Peyer's patch (tissue), 4 donors: ENCODE measurements around the gene RPS16. TPM values are rescaled to one million over a fixed set of nuclear protein-coding genes. Genes with fewer than 3 reads are reported as not detected.

Source experiments
- DNase-seq, 3 donors: peaks; one replicate each; pipeline ENCODE4 v3.0.0-alpha.2; 2017 to 2019
- H3K27ac ChIP-seq, 4 donors: fragments of 200-600 bp; sonication (generic); one replicate each; pipeline ENCODE4 v1.5.1; 2016 to 2019
- H3K27me3 ChIP-seq, 2 donors: fragments of 200-600 bp; sonication (generic); one replicate each; pipeline ENCODE4 v1.5.1; 2019
- H3K36me3 ChIP-seq, 3 donors: fragments of 200-600 bp; sonication (generic); one replicate each; pipeline ENCODE4 v1.5.1; 2016 to 2019
- H3K4me1 ChIP-seq, 4 donors: fragments of 200-600 bp; sonication (generic); one replicate each; pipeline ENCODE4 v1.5.1; 2016 to 2019
- H3K4me3 ChIP-seq, 4 donors: fragments of 200-600 bp; sonication (generic); 1 replicate in 3 of 4; 2 replicates in 1 of 4; pipeline ENCODE4 v1.5.1; 2016 to 2019; ENCODE audit warnings: mild to moderate bottlenecking in 1 of 4
- H3K9me3 ChIP-seq, 4 donors: fragments of 200-600 bp; sonication (generic); one replicate each; pipeline ENCODE4 v1.5.1; 2016 to 2019; ENCODE audit warnings: mild to moderate bottlenecking in 1 of 4
- POLR2A ChIP-seq, 2 donors: fragments of 450-650 bp; IDR thresholded peaks; one replicate each; pipeline ENCODE4 v1.5.1; 2017; ENCODE audit warnings: antibody characterized with exemption in 2 of 2, mild to moderate bottlenecking in 2 of 2, moderate library complexity in 2 of 2
- total RNA-seq, 4 donors: library from RNA; depleted of rRNA; stranded (reverse); fragments of >200 nt; gene quantifications; one replicate each; pipeline ENCODE4 v1.1.0, GENCODE V29; 2016
- TF ChIP-seq, protein P1 (sequence below), 6 experiments: fragments of 450-650 bp in 4 of 6; fragments of 200-600 bp in 2 of 6; sonication (generic) in 1 of 6; IDR thresholded peaks; one replicate each; pipeline ENCODE4 v1.5.1; 2017 to 2019; ENCODE audit warnings: antibody characterized with exemption in 6 of 6, mild to moderate bottlenecking in 3 of 6, moderate library complexity in 1 of 6

The RPS16 gene
- total RNA-seq, 4 donors from 2014 or later, result 443 to 1,406 (median 686) TPM

DNA sequence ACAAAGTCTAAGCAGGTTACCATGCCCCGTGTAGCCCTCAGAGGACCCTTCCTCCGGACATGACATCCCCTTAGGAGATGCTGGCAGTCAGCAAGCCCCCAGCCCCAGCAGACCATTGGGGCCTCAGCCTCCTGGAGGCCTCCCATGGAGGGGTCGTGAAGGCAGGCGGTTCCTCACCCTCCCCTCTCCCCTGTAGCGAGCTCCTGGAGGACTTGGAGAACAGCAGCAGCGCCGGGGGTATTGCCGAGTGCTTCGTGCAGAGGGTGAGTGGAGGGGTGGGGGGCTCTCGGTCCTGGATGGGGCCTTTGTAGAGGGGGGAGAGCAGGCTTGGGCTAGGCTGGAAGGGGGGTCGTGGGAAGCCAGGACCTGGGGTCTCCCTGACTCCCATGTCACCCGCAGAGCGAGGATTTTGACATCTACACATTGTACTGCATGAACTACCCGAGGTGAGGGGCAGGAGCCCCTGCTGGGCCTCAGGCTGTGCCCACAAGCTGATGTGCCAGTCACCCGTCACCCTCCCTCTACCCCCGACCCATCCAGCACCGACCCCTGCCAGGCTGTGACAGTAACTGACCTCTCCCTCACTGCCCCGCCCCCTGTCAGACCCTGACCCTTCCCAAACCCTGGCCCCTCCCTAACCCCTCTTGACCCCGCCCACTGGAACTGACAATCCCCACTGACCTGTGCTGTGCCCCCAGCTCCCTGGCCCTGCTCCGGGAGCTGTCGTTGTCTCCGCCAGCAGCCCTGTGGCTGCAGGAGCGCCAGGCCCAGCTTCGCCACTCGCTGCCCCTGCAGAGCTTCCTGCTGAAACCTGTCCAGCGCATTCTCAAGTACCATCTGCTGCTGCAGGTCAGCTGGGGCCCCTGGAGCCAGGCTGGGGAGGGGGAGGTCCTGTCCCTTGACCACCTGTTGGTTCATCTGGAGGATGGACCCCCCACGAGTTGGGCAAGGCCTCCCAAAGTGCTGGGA, 19.3 kb downstream of the RPS16 start:
- Histone ChIP-seq H3K9me3 (no peaks in the 10 kb centered on the region), H3K4me1 (peaks cover 0 to 35% (median 6%) of the 10 kb centered on the region in 4 donors), H3K27ac (no peak overlapping the region), H3K4me3 (no peak overlapping the region), H3K27me3 (no peaks in the 10 kb centered on the region), H3K36me3 (peaks cover 0 to 13% (median 0%) of the 10 kb centered on the region in 3 donors)
- TF ChIP-seq POLR2A (IDR thresholded peaks at IDR 0.05), result no peak
- TF ChIP-seq, protein P1, sequence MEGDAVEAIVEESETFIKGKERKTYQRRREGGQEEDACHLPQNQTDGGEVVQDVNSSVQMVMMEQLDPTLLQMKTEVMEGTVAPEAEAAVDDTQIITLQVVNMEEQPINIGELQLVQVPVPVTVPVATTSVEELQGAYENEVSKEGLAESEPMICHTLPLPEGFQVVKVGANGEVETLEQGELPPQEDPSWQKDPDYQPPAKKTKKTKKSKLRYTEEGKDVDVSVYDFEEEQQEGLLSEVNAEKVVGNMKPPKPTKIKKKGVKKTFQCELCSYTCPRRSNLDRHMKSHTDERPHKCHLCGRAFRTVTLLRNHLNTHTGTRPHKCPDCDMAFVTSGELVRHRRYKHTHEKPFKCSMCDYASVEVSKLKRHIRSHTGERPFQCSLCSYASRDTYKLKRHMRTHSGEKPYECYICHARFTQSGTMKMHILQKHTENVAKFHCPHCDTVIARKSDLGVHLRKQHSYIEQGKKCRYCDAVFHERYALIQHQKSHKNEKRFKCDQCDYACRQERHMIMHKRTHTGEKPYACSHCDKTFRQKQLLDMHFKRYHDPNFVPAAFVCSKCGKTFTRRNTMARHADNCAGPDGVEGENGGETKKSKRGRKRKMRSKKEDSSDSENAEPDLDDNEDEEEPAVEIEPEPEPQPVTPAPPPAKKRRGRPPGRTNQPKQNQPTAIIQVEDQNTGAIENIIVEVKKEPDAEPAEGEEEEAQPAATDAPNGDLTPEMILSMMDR (IDR thresholded peaks at IDR 0.05), result no peak
- DNase-seq, result no peak

DNA sequence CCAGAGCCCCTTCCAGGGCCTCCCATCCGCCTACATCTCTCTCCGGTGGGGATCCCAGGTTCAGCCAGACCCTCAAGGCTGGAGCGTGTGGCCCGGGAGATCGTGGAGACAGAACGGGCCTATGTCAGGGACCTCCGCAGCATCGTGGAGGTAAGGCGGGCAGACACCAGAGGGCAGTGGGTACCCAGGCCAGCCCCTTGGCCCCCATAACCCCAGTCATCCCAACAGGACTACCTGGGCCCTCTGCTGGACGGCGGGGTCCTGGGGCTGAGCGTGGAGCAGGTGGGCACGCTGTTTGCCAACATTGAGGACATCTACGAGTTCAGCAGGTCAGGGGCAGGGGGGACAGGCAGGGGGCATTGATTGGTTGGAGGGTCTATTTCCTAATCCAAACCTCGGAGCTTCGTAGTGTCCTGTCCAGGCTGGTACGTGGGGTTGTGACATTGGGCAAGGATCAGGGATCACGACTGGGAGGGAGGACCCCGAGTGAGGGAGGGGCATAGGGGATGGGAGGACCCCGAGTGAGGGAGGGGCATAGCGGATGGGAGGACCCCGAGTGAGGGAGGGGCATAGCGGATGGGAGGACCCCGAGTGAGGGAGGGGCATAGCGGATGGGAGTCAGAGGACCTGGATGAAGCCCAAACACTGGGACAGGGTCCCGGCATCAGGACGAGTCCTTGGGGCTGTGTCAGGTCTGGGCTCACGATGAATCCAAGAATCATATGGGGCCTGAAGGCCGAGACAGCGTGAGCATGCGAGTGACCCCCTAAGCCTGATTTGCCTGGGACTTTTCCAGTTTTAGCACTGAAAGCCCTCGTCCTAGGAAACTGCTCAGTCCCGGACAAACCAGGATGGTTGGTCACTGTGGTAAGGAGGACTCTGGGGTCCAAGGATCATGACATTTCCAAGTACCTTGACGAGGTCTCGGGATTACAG, 20.4 kb downstream of the RPS16 start:
- Histone ChIP-seq H3K27me3 (no peaks in the 10 kb centered on the region), H3K36me3 (peaks cover 0 to 13% (median 0%) of the 10 kb centered on the region in 3 donors), H3K9me3 (no peaks in the 10 kb centered on the region), H3K4me3 (peak overlapping the region in 1 of 4 donors; percentile 78), H3K4me1 (peaks cover 0 to 45% (median 14%) of the 10 kb centered on the region in 4 donors), H3K27ac (peak overlapping the region in 3 of 4 donors; percentile 38 to 100 (median 87))
- TF ChIP-seq POLR2A (IDR thresholded peaks at IDR 0.05), result no peak
- TF ChIP-seq, protein P1 (IDR thresholded peaks at IDR 0.05), result no peak
- no peak for DNase-seq

DNA sequence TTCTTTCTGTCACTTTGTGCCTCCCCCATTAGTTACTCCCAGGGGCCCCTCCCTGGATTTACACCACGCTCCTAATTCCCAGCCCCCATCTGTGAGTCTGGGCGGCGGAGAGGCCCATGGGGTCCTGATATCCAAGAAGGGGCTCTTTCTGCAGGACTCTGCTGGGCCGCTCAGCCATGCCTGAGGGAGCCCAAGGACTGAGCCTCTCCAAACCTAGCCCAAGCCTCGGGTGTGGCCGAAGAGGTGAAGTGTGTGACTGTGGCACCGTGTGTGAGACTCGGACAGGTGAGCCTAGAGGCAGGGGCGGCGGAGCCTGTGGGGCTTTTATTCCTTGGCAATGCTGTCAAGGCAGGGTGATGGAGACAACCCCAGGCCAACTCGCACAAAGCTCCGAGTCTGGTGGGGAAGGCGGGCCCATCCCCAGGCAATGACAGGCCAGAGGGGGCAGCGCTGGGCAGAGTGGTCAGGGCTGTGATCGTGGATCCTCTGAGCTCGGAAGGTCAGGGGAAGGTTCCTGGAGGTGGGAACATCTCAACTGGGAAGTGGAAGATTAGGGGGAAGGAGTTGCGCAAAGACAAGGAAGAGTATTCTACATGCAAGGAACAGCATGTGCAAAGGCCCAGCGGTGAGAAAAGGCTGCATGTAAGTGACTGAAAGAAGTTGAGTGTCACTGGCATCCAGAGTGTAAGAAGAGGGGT, 21.7 kb downstream of the RPS16 start:
- Histone ChIP-seq H3K4me3 (peak overlapping the region; percentile 62 to 91 (median 75)), H3K27ac (peak overlapping the region; percentile 87 to 100 (median 100)), H3K9me3 (no peaks in the 10 kb centered on the region), H3K36me3 (peaks cover 0 to 8% (median 0%) of the 10 kb centered on the region in 3 donors), H3K27me3 (no peaks in the 10 kb centered on the region), H3K4me1 (peaks cover 0 to 47% (median 14%) of the 10 kb centered on the region in 4 donors)
- no peak for TF ChIP-seq POLR2A (IDR thresholded peaks at IDR 0.05)
- TF ChIP-seq, protein P1 (IDR thresholded peaks at IDR 0.05), result no peak
- DNase-seq, result peak in 1 of 3 donors; percentile 53

DNA sequence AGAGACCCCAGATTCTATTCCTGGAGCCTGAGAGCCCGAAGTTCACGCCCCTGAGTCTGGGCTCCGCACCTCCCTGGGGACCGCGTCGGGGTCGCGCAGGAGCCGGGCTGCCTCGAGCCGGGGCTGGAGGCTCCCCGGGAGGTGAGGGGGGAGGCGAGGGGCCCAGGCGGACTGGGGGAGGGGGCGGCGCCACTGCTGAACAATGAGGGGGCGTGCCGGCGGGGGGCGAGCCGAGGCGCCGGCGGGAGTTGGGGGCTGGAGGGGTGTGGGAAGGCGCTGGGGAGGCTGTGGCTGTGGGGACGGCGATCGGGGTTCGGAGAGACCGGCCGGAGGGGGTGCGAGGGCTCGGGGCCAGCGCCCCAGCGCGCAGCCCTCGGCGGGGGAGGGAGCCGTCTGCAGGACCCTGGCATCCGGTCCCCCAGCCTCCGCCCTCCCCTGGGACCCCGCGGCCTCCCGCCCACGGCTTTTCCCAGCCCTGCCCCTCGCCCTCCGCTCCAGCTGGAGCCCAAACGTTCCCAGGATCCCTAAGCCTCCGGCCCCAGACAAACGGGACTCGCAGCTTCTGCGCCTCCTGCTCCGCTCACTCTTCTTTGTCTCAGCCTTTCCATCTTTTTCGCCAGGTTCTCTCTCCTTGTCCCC, 22.4 kb downstream of the RPS16 start:
- TF ChIP-seq POLR2A (IDR thresholded peaks at IDR 0.05), result no peak
- TF ChIP-seq, protein P1 (IDR thresholded peaks at IDR 0.05), result no peak
- Histone ChIP-seq H3K9me3 (no peaks in the 10 kb centered on the region), H3K36me3 (peaks cover 0 to 9% (median 0%) of the 10 kb centered on the region in 3 donors), H3K4me3 (peak overlapping the region; percentile 62 to 91 (median 75)), H3K27ac (peak overlapping the region; percentile 87 to 100 (median 100)), H3K27me3 (no peaks in the 10 kb centered on the region), H3K4me1 (peaks cover 0 to 47% (median 14%) of the 10 kb centered on the region in 4 donors)
- DNase-seq, result peak; percentile 49 to 75 (median 70)
